Kidney (tissue), 14 donors: ENCODE measurements around the gene CNPY1. TPM values are rescaled to one million over a fixed set of nuclear protein-coding genes. Genes with fewer than 3 reads are reported as not detected.

Experiments
- DNase-seq, 5 donors: peaks; one replicate each; pipeline ENCODE4 v3.0.0-alpha.2; 2013 to 2020
- FAIRE-seq: peaks from 2 replicates; lab custom pipeline; 2012; peaks lifted over from hg19 to GRCh38; lab: Jason Lieb, UNC
- H3K27ac ChIP-seq, 2 donors: one replicate each; pipeline ENCODE4 v1.7.0; 2013; ENCODE audit warnings: low read depth in 2 of 2, low read length in 2 of 2, inconsistent platforms in 1 of 2
- H3K27me3 ChIP-seq: one replicate; pipeline ENCODE4 v1.7.1; 2013; ENCODE audit warnings: low read length, inconsistent platforms; ENCODE audit not compliant: control insufficient read depth, insufficient read depth
- H3K36me3 ChIP-seq, 3 donors: one replicate each; pipeline versions ENCODE4 v1.7.0 to v1.7.1; 2013; ENCODE audit warnings: low read length in 3 of 3, control low read depth in 1 of 3, inconsistent platforms in 1 of 3; ENCODE audit not compliant: insufficient read depth in 3 of 3, control insufficient read depth in 2 of 3
- H3K4me1 ChIP-seq, 3 donors: one replicate each; pipeline versions ENCODE4 v1.7.0 to v1.7.1; 2013; ENCODE audit warnings: low read length in 3 of 3, inconsistent platforms in 1 of 3, low read depth in 1 of 3; ENCODE audit not compliant: control insufficient read depth in 2 of 3, insufficient read depth in 2 of 3
- H3K4me3 ChIP-seq, 3 donors: one replicate each; pipeline versions ENCODE4 v1.7.0 to v1.8.1; 2013; ENCODE audit warnings: low read length in 3 of 3, control low read depth in 1 of 3, inconsistent platforms in 1 of 3
- H3K9ac ChIP-seq, 3 donors: one replicate each; pipeline versions ENCODE4 v1.7.0 to v1.7.1; 2013; ENCODE audit warnings: low read length in 3 of 3, control low read depth in 1 of 3, inconsistent platforms in 1 of 3
- H3K9me3 ChIP-seq, 3 donors: one replicate each; pipeline versions ENCODE4 v1.7.0 to v1.7.1; 2013; ENCODE audit warnings: low read length in 3 of 3, control low read depth in 1 of 3, inconsistent platforms in 1 of 3; ENCODE audit not compliant: control insufficient read depth in 2 of 3, insufficient read depth in 1 of 3
- CTCF ChIP-seq: IDR thresholded peaks from 3 replicates; pipeline ENCODE4 v1.5.1; 2012; ENCODE audit warnings: mild to moderate bottlenecking, moderate library complexity, borderline replicate concordance; ENCODE audit not compliant: insufficient read depth; ENCODE audit errors: extremely low read depth
- intact Hi-C: fragments of 100-400 bp; cut with DNase I; formaldehyde crosslinking; loops from one replicate; pipeline ENCODE4 v1.11.1; 2022
- polyA plus RNA-seq: library from polyadenylated mRNA; stranded (reverse); fragments of 350-450 nt; fragmentation: Illumina TruSeq; extraction: RNeasy Lipid Tissue Mini Kit (QIAGEN cat#74804); gene quantifications from one replicate; pipeline ENCODE4 v1.2.3, GENCODE V29; 2014; ENCODE audit warnings: low read depth, low replicate concordance; ENCODE audit not compliant: insufficient read depth
- total RNA-seq: library from RNA; stranded (reverse); fragmentation: NEBNext Ultra II Directional; extraction: Animal tissue kit (Norgen Biotek cat#: 25700); gene quantifications from one replicate; pipeline ENCODE4 v1.2.1, GENCODE V29; 2021
- donor health status: control.
- donor health status: control.
- donor health status: control.
- donor health status: control.
- donor health status: control.
- donor health status: DM: yes; HTN: yes; CAD: no.
- donor health status: Normal renal cell carcinoma (clear cell type).

CNPY1 gene
- total and polyA plus RNA-seq, 2 donors from 2014 or later: not detected

GRCh38 chr7:155517452-155517851, 28.9 kb downstream of the CNPY1 start:
- H3K27me3 ChIP-seq: peaks cover 35% of the 10 kb centered on the region
- FAIRE-seq (no peak), DNase-seq (peak in 2 of 5 donors; percentile 11 to 38)

DNA sequence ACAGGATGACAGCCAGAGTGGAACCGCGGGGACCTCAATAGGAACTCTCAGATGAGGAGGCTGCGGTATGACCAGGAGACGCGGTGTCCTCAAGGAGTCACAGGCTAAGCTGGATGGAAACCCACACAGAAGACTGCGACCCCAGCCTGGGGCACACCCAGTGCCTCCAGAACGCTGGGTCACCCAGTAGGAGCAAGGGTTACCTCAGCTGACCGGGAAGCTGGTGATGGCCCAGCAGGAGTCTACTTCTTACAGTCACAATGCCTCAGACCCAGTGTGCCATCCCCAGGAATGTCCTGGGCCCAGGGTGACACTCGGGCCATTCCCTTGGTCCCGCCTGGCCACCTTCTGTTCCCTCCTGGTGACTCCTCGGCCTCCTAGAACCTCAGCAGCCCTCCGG, 29.9 kb downstream of the CNPY1 start:
- Histone ChIP-seq H3K4me1 (no peaks in the 10 kb centered on the region), H3K9me3 (no peaks in the 10 kb centered on the region), H3K9ac (no peak overlapping the region), H3K36me3 (no peaks in the 10 kb centered on the region), H3K27ac (no peak overlapping the region), H3K27me3 (peaks cover 43% of the 10 kb centered on the region), H3K4me3 (no peak overlapping the region)
- FAIRE-seq (no peak), DNase-seq (peak in 1 of 5 donors; percentile 39)
- no peak for TF ChIP-seq CTCF
- intact Hi-C loops: no loop called here

More at GRCh38 chr7:155517452-155517851, 28.9 kb downstream of the CNPY1 start:
- no peaks in the 10 kb centered on the region for H3K36me3 ChIP-seq
- H3K9ac ChIP-seq: no peak overlapping the region
- intact Hi-C loops: no loop called here
- no peak overlapping the region for H3K27ac ChIP-seq
- H3K9me3 ChIP-seq: no peaks in the 10 kb centered on the region
- H3K4me3 ChIP-seq: no peak overlapping the region
- TF ChIP-seq CTCF: no peak
- no peaks in the 10 kb centered on the region for H3K4me1 ChIP-seq

- no peaks in the 10 kb centered on the region for H3K36me3 ChIP-seq
- peaks cover 55% of the 10 kb centered on the region for H3K27me3 ChIP-seq
- no peak overlapping the region for H3K27ac ChIP-seq
- H3K4me1 ChIP-seq: no peaks in the 10 kb centered on the region
- DNase-seq (peak in 1 of 5 donors; percentile 50), FAIRE-seq (no peak)
- H3K9ac ChIP-seq: no peak overlapping the region
- intact Hi-C loops: no loop called here
- no peaks in the 10 kb centered on the region for H3K9me3 ChIP-seq
- no peak for TF ChIP-seq CTCF
- H3K4me3 ChIP-seq: no peak overlapping the region
These were observed 31.0 kb downstream of the CNPY1 start for GRCh38 chr7:155515318-155515717.

DNA sequence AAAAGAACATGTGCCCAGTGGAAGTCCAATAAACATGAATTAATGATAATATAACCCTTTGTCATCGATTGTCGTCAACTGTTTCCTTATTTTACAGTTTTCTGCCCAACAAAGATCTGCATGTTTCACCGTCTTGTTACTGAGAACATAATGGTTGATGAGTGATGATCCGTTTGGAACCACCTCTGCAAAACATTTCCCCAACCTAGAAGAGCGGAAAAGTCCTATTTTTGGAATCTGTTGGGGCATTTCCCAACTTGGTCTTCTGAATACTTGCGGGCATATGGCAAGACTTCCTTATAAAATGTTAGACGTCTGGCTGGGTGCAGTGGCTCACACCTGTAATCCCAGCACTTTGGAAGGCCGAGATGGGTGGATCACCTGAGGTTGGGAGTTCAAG, 32.1 kb downstream of the CNPY1 start:
- TF ChIP-seq CTCF: no peak
- Histone ChIP-seq H3K27me3 (peaks cover 55% of the 10 kb centered on the region), H3K9me3 (no peaks in the 10 kb centered on the region), H3K4me1 (no peaks in the 10 kb centered on the region), H3K27ac (no peak overlapping the region), H3K4me3 (no peak overlapping the region), H3K9ac (no peak overlapping the region), H3K36me3 (no peaks in the 10 kb centered on the region)
- DNase-seq (no peak), FAIRE-seq (no peak)
- intact Hi-C loops: no loop called here
